GM12891 (cell line): Measurements from ENCODE around the gene GHR.

Source experiments
- PAX5 ChIP-seq: IDR thresholded peaks from 2 replicates; pipeline ENCODE4 v1.6.1; 2011; ENCODE audit warnings: low read length, moderate library complexity, mild to moderate bottlenecking; ENCODE audit not compliant: insufficient read depth, severe bottlenecking
- POLR2A ChIP-seq: IDR thresholded peaks from 2 replicates; pipeline ENCODE4 v1.6.1; 2011; ENCODE audit warnings: low read depth, low read length, control low read depth
- POLR2AphosphoS5 ChIP-seq: IDR thresholded peaks from 2 replicates; pipeline ENCODE4 v1.6.1; 2011; ENCODE audit warnings: low read depth, low read length, control low read depth
- SPI1 ChIP-seq: IDR thresholded peaks from 2 replicates; pipeline ENCODE4 v1.6.1; 2011; ENCODE audit warnings: low read depth, low read length, control low read depth
- TAF1 ChIP-seq: IDR thresholded peaks from 2 replicates; pipeline ENCODE4 v1.6.1; 2011; ENCODE audit warnings: low read depth, low read length, control low read depth

DNA sequence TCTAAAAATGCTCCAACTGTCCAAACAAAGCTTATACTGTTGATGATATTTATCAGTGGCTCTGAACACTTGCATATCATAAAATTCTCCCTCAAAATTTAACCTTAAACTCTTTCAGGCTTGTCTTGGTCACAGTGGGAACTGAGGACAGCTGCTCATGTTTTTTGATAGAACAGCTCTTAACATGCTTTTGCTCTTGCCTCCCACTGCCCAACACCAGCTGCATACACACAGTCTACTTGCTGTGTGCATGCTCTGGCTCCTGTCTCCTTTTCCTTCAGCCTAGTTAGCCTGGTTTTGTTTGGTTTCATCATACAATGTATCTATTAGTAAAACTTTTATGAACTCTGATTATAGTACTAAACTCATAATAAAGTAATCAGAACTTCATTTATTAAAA lies 64.6 kb downstream of the GHR start:
- TF ChIP-seq POLR2A (no peak), POLR2AphosphoS5 (no peak), TAF1 (no peak), PAX5 (no peak), SPI1 (no peak)
